Esophagus muscularis mucosa (tissue), 3 donors: ENCODE data around the gene APOBEC3A.

ENCODE experiments used
- CTCF ChIP-seq, 3 experiments: fragments of 200-600 bp in 2 of 3; fragments of 450-650 bp in 1 of 3; sonication (generic) in 2 of 3; IDR thresholded peaks; one replicate each; pipeline ENCODE4 v1.5.1; 2017 to 2019; ENCODE audit warnings: antibody characterized with exemption in 3 of 3, mild to moderate bottlenecking in 2 of 3, moderate library complexity in 1 of 3
- POLR2A ChIP-seq: fragments of 450-650 bp; IDR thresholded peaks from one replicate; pipeline ENCODE4 v1.6.1; 2017; ENCODE audit warnings: antibody characterized with exemption, moderate library complexity, mild to moderate bottlenecking, low read depth

- TF ChIP-seq POLR2A (no peak), CTCF (IDR thresholded peaks at IDR 0.05) (no peak)
These were observed 13.5 kb upstream of the APOBEC3A start for GRCh38 chr22:38943882-38944281.
